IPS-11a (cell line): ENCODE measurements around the gene UCMA.

Experiments used
- H3K4me3 ChIP-seq: one replicate; pipeline ENCODE4 v1.5.1; 2013; ENCODE audit warnings: low read depth, low read length, control low read depth

Gene UCMA

DNA sequence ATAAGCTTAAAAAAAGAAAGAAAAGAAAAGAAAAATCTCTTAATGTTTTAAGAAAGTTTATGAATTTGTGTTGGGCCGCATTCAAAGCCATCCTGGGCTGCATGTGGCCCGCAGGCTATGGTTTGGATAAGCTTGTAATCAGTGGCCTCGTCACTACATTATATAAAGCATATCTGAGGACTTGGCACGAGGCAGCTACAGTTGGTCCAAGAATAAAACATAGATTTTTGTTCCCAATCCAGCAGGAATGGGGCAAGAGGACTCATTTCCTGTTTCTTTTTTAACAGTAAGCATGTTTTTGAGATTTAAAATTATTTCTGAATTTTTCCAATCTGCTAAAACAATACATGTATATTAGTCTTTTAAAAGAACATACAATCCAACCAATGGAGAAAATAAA, 44.2 kb downstream of the UCMA start:
- H3K4me3 ChIP-seq: no peak overlapping the region

DNA sequence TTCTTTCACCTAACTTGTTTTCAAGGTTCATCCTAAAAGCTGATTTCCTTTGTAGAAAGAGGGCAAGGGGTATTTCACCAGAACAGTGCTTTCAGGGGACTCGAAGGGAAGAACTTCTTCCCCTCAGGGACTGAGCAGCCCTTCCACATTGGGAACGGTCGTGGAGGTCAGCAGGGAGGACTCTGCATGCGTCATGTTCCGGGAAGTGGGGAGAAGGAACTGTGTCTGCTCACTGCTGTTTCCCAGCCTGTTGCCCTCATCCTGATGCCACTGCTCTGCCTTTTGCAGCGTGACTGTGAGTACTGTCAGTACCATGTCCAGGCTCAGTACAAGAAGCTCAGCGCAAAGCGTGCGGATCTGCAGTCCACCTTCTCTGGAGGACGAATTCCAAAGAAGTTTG, 45.6 kb downstream of the UCMA start:
- no peak overlapping the region for H3K4me3 ChIP-seq

DNA sequence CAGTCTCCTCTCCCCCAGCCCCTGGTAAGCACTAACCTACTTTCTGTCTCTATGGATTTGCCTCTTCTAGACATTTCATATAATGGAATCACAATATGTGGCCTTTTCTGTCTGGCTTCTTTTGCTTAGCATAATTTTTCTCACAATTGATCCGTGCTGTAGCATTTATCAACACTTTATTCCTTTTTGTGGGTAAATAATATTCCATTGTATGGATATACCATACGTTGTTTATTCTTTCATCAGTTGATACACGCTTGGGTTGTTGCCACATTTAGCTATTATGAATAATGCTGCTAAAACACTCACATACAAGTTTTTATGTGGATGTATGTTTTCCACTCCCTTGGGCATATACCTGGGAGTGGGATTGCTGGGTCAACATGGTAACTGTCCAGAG, 47.0 kb downstream of the UCMA start:
- H3K4me3 ChIP-seq: no peak overlapping the region

DNA sequence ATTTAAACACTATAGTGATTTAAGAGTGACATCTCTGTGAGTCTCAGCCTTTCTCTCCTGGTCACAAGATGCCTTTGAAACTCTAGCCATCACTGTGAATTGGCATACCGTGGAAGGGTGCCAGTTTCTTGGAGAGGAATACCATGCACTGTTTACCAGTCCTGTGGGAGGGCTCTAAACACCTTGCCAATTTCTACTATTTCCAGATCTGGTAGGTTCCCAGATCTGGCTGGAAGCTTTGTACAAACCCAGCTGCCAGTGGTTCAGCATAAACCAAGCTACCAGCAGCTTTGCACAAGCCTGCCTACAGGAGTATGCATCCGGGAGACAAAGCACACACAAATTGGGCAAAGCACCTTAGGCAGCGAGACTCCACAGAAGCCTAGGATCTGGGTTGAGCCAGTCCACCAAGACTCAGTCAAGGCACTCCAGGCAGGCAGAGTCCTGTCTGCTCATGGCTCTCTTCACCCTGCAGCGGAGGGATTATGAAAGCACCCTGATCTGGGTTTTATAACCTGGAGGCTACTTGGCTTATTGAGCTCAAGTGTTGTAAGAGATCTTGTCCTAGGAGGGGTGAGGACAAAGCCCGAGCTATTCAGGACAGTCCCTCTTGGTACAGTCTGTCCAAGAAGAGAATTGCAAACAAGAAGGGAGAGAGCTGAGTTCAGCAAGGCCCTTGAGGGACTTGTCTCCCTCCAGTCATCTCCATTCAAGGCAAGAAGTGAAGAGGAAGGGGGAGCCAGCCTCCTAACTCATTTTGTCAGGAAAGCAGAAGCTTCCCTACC, 49.3 kb downstream of the UCMA start:
- H3K4me3 ChIP-seq: no peak overlapping the region

DNA sequence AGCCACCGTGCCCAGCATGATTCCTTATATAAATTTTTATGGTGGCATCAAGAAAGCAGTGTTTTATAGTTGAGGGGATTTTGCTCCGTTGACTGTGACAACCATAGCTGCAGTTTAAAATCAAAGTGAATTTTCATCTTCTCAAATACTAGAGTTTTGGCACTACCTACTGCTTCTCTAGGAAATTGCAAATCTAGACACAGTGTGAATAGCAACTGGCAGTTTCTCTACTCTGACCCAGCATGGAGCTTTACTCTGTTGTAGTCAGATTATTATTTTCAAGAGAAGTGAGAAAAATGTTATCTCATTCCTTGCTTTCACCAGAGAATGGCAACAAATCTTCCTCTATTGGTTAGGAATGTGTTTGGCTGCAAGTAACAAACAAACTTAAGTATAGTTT, 49.9 kb downstream of the UCMA start:
- no peak overlapping the region for H3K4me3 ChIP-seq

DNA sequence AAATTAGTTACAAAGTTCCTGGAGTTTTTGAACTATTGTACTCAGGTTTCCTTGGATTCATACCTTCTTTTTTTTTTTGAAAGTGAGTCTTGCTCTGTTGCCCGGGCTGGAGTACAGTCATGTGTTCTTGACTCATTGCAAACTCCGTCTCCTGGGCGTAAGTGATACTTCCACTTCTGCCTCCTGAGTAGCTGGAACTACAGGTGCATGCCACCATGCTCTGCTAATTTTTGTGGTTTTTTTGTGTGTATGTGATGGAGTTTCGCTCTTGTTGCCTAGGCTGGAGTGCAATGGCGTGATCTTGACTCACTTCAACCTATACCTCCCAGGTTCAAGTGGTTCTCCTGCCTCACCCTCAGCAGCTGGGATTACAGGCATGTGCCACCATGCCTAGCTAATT, 50.5 kb downstream of the UCMA start:
- H3K4me3 ChIP-seq: no peak overlapping the region

DNA sequence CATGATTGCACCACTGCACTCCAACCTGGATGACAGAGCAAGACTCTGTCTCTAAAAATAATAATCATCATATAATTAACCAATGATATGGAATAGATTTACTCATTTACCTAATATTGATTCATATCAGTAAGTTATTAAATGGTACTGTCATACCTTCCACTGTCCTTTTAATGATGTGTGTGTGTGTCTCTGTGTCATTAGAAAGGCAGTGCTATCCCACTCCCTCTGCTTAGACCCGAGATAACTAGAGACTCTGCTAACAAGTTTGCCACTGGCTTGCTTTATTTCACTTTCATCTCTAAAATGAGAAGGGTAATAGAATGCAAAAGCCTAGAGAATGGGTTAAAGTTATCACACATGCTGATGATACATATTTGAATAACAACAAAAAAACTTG, 51.8 kb downstream of the UCMA start:
- H3K4me3 ChIP-seq: no peak overlapping the region

DNA sequence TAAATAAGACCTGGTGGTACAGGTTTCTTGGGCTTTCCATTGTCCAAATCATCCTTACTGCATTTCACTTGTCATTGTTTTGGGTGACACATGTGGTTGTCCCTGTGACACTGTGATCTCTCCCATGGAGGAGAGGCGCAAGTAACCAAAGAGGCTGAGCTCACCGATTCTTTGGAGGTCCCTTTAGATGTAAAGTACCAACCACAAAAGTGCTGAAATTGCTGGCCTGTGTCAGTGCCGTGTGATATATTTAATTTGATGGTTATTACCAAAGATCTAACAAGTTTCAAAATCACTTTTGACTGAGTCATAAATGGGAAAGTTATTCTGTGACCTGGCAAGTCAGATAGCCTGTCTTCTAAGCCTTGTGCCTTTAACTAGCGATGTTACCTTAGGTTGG, 53.4 kb downstream of the UCMA start:
- H3K4me3 ChIP-seq: no peak overlapping the region

DNA sequence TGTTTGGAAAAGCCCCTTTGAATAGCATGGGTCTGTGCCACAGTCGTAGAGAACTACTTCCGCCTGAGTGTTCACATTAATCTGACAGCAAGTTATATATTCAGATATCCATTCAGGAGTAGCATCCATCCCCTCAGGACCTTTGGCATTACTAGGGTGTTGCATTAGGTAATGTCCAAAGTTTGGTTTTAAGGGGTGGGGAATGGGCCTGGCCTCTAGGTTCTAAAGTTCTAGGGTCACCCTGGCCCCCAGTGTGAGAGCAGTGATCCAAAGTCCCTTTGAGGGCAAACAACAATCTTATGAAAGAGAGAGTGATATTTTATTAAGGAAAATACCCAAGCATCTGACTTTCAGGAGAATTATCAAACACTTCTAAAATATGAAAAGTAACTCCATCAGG, 60.6 kb downstream of the UCMA start:
- H3K4me3 ChIP-seq: no peak overlapping the region
